ENCODE data around the gene CD164L2.
"Not testable (repeated sequence)": the region's sequence is repeated elsewhere in the genome, so short reads cannot be mapped to it uniquely, and the experiment has no call there.

Gene CD164L2

DNA sequence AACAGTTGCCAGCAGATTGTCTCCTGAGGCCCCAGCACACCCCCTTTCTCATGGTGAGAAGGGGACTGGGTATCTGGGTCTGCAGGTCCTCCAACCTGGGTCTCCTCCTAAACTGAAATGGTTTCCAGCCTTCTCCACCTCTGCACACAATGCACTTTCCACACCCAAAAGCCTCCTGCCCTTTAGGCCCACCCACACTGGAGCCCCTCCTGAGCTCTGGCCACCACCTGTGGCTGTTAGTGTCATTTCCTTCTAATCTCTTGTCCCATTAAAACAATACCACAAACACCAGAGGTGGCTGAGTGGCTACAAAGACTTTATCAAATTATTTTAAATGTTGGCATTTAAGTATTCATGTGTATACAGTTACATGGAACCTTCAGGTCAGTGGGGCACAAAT, 20.8 kb upstream of the CD164L2 start:
- DNase-seq = no peak

DNA sequence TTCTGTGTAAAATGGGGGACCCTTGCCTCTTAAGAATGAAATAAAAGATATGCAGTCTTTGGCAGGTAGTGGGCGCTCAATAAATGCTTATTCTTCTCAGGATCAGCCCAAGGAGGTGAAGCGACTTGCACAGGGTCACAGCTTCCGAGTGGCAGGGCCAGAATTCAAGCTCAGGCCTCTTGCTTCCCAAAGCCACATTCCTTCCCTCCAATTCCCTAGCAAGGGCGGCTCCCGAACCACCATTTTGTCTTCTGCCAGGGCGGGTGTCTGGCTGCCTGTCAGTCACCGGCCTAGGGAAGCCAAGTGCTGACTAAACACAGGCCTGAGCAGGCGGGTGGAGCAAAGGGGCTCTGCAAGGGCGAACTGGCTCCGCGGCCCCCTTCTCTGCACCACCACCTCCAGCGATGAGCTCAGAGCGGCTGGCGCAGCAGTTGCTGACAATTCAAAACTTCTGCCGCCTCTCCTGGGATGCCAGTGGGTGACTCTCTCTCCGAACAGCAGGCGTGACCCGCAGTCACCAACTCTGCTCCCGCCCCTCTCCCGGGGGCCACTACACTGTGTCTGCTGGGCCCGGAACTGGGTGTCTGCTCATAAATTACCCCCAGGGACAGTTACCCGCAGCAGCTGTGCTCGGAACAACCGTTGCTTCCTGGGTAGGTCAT, 20.1 kb upstream of the CD164L2 start:
- DNase-seq = no peak

DNA sequence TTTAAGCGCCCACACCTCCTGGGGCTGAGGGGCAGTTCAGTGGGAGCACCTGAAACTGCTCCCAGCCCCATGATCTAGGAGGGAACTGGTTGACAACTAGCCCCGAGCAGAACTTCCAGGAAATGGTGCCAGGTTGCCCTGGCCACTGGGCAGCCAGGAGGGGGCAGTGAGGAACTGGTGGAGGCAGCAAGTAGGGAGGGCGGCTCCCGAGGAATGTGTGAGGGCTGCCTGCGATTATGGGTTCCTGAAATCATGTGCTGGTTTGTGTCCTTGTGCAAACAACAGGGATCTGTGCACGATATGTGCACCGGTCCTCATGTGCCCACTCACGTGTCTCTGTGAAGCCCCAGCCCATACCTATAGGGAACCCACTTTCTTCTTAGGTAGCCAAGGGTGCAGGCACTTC, 19.2 kb upstream of the CD164L2 start:
- no peak for DNase-seq

DNA sequence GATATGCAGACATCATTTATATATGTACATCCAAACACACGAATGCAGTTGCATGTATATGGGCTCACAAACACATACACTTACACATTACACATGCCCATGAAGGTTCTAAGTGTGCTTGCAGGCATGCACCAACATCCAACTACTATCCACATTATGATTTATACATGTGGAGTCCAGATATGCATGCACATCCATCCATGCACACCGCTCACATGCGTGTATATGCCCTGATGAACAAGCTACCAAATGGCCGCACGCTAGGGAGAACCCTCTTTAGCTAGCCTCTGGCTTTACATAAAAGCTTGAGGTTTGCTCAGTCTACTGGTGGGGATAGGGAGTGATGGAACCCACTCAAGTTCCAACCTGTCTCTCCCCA, 17.8 kb upstream of the CD164L2 start:
- no peak for DNase-seq

DNA sequence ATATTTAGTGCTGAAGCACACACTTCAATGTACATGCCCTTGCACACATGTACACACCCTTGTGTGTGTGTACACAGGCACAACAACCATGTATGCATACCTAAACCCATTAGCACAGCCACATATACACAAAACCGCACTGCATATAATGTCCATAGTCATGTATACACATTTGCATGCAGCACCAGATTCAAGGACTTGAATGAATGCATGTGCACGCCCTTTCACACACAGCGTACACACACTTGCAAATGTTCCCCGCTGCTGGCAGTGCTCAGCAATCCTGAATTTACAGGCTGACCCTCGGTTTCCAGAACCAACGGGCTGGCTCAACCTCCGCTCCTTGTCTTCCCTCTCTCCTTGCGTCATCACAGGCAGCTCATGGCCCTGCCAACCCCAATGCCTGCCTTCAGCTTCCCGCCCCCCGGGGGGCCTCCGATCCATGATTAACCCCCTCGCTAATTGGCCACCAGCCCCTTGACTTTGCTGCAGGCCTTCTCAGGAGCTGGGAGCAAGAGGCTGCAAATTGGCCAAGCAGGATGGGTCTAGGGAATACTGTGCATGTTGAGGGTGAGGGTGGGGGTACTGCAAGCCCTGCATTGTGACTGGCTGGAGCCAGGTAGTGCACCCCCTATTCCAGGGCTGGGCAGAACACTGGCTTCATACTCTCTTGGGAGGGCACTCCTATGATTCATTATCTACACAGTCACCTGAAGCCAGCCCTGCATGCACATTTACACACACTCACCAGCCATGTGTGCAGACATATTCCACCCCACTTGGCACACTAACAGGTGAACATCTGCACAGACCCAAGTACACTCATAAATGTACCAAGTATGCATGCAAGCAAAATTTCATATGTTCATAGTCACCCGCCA, 17.2 kb upstream of the CD164L2 start:
- no peak for DNase-seq

DNA sequence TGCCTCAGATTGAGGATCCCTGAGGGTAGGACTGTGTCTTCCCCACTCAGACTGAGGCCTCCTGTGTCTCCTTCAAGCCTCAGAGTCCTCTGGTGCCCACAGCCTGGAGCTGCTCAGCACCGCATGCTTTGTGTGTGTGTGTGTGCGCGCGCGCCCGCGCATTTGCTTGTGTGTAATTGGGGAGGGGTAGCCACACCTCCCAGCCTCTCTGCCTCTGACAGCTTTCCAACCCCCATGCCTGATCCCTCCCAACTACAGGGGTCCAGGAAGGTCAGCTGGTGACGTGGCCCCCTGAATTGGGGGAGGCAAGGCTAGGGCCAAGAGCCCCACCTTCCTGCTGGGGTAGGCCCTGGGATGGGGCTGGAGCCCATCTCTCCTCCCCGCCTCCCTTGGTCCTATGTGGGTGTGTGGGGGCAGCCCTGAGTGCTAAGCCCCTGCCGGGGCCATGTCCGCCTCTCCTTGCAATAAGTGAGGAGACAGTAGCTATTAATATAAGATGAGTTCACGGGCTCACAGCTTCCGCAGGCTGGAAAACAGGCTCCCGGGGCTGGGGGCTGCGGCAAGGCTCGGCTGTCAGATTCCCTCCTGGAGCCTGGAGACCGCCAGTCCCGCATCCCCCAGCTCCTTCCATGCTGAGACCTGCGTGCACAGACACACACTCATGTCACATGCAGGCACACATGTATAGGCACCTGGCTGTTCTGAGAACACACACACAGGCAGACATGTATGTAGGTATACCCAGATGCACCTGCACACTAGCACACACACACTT, 16.3 kb upstream of the CD164L2 start:
- no peak for DNase-seq

DNA sequence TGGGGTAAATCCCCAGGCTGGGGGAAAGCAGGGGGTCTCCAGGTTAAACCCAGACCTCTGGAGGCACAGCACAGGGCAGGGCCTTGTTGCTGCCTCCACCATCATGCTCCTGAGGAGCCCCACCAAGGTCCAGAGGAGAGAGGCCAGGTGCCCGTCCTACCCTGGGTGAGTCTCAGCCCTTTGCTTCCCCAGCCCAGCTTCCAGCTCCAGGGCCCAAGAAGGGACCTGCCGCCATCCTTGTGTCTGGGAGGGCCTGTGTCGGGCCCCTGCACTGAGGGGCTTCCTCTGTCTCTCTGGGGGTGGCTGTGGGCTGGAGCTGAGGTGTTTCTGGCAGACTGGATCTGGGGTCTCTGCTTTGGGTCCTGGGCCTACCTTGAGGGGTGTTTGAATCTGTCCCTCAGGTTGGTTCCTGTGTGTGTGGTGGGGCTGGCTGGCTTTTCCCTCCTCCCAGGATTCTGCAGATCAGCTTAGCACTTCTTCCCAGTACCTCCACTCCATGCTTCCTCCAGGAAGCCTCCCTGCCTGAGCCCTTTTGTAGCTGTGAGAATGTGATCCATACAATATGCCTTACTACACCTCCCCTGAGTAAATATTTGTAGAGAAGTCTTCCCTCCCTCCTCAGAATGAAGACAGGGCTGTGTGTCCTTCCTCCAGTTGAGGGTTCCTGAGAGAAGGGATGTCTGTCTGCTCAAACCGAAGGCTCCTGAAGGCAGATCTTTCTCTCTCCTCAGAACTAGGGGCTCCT, 15.4 kb upstream of the CD164L2 start:
- no peak for DNase-seq

DNA sequence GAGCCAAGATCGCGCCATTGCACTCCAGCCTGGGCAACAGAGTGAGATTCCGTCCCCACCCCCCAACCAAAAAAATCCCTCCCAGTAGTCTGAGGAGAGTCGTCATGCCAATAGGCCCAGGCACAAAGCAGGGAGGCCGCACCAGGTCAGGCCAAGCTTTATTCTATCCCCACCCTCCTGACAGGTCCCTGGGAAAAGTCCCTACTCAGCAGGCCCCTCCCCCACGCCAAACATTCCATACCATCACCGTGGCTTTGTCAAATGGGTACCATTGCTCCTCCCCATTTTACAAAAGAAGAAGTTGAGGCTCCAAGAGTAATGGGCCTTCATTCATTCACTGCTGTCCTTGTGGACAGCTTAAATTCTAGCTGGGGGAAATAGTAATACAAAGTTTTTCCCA, 14.6 kb upstream of the CD164L2 start:
- DNase-seq = no peak

DNA sequence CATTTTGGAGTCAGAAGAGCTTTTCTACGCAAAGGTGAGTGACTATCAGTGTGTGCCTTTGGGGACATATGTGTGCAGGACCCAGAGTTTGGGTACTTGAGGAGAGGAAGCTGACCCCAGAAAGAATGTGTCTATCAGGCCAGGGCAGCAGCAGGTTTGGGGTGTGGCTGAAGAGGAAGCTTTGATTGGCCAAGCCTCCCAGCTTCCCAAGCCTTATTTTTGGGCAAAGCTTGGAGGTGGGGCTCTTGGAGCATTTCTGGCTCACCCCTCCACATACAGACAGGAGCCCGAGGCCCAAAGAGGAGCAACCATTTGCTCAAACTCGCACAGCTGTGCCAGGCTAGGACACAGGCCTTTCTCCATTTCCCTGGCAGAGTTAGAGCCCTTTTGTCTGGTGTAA, 14.0 kb upstream of the CD164L2 start:
- DNase-seq = no peak

DNA sequence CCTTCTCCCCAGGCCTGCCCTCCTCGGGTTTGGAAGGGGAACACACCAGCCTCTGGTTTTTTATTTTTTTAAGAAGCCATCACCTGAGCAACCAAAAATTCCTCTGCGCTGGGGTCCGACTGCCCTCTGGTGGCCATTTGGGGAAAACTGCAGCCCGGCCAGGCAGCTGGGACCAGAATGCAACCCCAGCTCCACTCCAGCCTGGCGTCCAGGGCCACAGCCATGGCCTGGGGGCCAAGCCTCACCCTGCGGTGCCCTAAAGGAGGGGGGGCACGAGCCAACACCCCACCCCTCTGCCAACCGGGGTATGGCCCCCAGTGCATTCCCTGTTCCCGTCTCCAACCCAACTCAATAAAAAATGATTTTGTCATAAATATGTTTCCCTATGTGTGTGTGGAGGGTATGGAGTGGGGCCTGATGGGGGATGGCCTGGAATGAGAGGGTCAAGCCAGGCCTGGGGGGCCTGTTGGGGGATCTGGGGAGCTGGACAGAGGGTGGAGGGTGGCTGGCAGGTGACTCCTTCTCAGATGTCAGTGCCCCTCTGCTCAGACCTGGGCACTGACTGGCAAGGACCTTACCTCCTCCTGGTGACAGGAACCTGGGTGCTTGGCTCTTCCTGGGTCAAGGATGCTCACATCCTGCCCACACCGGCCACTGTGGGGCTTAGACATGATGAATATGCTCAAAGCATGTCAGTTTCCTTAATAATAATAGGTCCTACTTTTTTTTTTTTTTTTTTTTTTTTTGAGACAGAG, 12.5 kb upstream of the CD164L2 start:
- no peak for DNase-seq

DNA sequence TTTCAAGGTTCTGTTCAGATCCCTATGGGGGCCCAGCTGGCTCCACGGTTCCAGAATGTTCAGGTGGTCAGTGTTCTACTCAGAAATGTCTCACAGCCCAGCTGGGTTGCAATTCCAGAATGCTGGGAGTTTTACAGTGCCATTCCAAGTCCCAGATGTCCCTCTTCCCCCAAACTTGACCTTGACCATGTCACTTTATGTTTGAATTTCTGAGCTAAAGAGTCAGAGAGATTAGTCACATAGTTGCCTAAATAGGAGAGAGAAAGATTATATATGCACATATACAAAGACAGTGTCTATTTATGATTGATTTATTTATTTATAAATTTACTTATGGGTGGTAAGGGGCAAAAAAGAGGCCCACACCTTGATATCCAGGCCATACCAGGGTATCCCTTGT, 11.8 kb upstream of the CD164L2 start:
- DNase-seq = no peak

DNA sequence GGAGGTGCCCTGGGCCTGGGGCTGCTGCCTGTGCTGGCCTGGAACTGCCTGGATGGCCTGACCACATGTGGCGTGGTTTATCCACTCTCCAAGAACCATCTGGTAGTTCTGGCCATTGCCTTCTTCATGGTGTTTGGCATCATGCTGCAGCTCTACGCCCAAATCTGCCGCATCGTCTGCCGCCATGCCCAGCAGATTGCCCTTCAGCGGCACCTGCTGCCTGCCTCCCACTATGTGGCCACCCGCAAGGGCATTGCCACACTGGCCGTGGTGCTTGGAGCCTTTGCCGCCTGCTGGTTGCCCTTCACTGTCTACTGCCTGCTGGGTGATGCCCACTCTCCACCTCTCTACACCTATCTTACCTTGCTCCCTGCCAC, 11.1 kb upstream of the CD164L2 start:
- no peak for DNase-seq

DNA sequence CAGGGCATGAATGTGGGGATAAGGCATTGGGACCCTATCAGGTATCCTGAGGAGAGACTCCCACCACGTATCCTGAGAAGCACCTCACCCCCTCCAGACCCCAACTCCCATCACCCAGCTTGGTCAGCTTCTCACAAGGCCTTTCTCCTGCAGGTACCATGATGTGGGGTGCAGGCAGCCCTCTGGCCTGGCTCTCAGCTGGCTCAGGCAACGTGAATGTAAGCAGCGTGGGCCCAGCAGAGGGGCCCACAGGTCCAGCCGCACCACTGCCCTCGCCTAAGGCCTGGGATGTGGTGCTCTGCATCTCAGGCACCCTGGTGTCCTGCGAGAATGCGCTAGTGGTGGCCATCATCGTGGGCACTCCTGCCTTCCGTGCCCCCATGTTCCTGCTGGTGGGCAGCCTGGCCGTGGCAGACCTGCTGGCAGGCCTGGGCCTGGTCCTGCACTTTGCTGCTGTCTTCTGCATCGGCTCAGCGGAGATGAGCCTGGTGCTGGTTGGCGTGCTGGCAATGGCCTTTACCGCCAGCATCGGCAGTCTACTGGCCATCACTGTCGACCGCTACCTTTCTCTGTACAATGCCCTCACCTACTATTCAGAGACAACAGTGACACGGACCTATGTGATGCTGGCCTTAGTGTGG, 10.6 kb upstream of the CD164L2 start:
- no peak for DNase-seq

DNA sequence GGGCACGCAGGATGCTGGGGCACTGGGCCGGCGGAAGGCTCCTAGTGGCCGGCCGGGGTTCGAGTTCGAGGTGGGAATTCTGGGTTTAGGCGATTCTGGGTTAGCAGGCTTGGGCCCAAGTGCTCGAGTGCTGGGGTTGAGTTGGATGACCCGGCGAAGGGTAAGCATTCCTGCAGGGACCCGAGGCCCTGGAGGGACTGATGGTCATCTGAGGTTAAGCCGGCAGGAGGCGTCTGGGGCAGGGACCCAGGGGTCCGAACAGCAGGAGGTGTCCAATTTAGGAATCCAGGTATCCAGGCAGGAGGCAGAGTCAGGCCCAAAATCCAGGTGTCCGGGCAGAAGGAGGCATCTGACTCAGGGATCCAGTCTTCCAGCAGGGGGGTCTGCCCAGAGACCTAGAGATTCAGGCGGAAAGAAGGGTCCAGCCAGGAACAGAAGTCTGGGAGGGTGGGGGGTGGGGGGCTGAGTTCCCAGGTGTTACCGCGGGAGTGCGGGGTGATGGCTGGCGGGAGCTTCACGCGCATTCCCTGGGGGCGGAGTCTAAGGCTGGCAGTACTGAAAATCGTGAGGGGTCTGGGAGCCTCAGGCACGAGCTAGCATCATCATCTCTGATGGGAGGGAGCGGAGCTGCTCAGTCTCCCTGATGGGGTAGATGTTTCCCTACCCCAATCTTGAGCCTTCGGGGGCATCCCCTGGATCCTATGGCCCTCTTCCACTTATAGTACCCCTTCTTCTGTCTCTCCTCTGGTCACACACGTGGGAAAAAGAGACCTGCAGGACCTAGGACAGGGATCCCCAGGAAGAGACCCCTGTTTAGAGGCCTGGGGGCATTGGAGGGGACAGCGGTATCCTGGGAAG, 9.9 kb upstream of the CD164L2 start:
- no peak for DNase-seq

DNA sequence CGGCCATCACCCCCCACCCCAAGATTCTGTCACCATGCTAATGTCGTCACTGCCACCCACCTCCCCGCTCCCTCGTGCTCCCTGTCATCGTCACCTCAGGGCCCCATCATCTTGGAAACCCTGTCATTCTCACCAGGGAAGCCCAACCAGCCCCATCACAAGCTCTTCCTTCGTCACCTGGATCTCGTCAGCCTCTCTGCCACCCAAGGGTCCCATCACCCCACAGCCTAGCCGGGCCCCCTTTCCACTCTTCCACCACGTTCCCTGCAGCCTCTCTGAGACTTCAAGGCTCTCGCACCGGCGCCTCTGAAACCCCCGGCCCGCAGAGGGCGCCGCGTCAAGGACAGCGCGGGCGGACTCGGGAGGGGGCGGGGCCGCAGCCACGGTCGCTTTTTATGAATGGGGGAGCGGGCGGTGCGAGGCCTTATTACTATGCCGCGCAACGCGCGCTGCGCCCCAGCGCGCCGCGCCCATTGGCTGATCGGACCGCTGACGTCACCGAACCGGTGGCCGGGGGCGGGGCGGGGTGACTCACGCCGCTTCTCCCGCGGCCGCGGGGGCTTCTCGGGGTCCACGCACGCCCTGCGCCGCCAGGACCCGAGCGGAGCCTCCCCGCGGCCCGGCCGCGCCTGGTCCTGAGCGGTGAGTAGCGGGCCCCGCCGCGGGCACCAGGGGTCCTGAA, 9.1 kb upstream of the CD164L2 start, which contains the start of gene GPR3:
Gene GPR3, plus strand, starts transcription at position 527 of the 682 bp plus-strand sequence. CDS start 1,177 bp downstream, outside the sequence.
- DNase-seq = peak; percentile 27

DNA sequence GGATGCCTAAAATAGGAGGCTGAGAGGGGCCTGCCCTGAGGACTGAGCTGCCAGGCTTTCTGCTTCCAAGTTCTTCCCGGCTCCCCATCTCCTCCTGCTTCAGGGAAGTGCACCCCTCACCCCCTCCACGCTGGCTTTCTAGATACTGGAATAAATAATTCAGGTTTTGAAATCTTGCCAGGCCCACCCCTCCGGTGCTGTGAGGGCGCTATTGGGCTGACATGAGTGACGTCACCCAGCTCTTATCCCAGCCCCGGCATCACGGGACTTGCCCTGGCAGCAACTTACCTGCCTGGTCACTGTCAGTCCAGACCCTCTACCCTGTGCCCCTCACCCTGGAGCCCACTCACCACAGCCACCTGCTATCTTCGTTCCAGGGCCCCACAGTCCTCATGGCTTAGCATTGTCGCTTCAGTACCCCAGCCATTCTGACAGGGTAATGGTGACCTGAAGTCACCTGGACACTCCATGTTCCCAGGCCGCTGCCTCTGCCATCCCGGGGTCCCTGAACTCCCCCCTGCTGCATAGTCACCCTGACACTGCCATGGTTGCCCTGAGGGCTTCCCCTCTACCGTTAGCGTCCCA, 8.5 kb upstream of the CD164L2 start:
- DNase-seq = no peak

DNA sequence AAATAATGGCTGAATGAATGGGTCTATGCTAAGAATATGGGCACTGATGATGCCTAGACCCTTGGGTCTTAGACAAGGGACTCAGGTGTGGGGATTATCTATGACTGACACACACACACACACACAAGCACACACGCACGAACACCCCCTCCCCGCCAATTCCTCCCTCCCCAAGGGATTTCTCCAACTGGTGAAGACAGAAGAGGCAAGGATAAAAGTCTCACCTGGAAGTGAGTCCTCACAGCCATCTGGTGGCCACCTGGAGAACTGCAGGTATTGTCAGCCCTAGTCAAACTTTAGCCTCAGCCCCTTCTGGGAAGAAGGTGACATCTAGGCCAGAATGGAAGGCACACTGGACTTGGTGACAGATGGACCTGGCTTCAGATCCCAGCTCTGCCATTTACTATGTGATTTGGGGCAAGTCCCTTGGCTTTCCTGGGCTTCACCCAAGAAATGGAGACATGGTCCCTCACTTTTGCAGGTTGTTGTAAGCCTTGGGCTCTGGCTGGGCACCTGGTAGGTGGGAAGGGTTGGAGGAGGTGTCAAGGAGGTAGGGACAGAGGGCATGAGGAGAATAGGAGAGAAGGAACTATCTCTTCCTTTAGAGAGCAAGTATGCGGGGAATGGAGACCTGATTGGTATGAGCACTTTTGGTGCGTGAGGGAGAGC, 5.3 kb upstream of the CD164L2 start:
- no peak for DNase-seq

DNA sequence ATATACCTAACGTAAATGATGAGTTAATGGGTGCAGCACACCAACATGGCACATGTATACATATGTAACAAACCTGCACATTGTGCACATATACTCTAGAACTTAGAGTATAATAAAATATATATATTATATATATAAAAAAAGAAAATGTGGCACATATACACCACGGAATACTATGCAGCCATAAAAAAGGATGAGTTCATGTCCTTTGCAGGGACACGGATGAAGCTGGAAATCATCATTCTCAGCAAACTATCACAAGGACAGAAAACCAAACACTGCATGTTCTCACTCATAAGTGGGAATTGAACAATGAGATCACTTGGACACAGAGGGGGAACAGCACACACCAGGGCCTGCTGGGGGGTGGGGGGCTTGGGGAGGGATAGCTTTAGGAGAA, 1.7 kb upstream of the CD164L2 start:
- not testable (repeated sequence) for DNase-seq

DNA sequence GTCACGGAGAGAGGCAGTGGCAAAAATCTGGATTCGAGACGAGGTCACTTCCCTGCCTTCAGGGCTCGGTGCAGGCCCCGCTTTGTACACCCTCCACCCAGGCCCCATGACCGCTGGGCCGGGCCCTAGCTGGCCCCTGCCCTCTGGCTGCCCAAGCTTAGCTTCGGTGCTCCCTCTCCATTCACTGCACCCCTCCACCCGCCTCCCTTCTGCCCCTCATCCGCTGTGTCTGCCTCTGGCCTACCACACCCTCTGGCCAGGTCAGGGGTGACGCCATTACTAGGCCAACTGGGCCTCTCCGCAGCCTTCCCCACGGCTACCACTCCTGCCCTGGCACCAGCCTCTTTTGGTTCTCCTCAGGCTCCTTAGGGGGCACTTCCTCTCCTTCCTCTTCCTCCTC, 528 bp upstream of the CD164L2 start:
- no peak for DNase-seq
